HCEC 1CT (cell line): ENCODE data around the gene CREB3L1.
A peak's percentile ranks its signal among the peaks of the same experiment; 100 is the strongest.

ENCODE experiments used
- DNase-seq: peaks from one replicate; pipeline ENCODE4 v3.0.0-alpha.2; 2017

CREB3L1 gene

DNA sequence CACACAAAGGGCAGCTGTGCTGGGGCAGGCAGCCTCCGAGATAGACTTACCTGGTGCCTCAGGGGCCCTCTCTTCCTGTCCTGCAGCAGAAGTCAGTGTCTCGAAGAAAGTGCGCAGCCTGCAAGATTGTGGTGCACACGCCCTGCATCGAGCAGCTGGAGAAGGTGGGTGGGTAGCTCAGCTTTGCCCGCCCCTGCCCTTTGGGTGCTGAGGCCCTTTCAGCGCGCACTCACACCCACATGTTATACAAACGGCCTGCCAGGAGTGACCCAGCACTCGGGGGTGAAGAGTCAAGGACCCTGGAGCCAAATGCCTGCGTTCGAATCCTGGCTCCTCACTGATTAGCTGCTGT, 90.4 kb downstream of the CREB3L1 start:
- DNase-seq, result no peak

- DNase-seq, result peak; percentile 76
Measured at GRCh38 chr11:46369458-46370152, 92.1 kb downstream of the CREB3L1 start.

GRCh38 chr11:46370253-46370652, 92.8 kb downstream of the CREB3L1 start:
- DNase-seq, result no peak
